Peyer's patch (tissue), 4 donors: ENCODE data around the gene FKBP2.

Experiments used
- POLR2A ChIP-seq, 2 donors: fragments of 450-650 bp; IDR thresholded peaks; one replicate each; pipeline ENCODE4 v1.5.1; 2017; ENCODE audit warnings: antibody characterized with exemption in 2 of 2, mild to moderate bottlenecking in 2 of 2, moderate library complexity in 2 of 2
- TF ChIP-seq, protein P1 (sequence below), 6 experiments: fragments of 450-650 bp in 4 of 6; fragments of 200-600 bp in 2 of 6; sonication (generic) in 1 of 6; IDR thresholded peaks; one replicate each; pipeline ENCODE4 v1.5.1; 2017 to 2019; ENCODE audit warnings: antibody characterized with exemption in 6 of 6, mild to moderate bottlenecking in 3 of 6, moderate library complexity in 1 of 6

DNA sequence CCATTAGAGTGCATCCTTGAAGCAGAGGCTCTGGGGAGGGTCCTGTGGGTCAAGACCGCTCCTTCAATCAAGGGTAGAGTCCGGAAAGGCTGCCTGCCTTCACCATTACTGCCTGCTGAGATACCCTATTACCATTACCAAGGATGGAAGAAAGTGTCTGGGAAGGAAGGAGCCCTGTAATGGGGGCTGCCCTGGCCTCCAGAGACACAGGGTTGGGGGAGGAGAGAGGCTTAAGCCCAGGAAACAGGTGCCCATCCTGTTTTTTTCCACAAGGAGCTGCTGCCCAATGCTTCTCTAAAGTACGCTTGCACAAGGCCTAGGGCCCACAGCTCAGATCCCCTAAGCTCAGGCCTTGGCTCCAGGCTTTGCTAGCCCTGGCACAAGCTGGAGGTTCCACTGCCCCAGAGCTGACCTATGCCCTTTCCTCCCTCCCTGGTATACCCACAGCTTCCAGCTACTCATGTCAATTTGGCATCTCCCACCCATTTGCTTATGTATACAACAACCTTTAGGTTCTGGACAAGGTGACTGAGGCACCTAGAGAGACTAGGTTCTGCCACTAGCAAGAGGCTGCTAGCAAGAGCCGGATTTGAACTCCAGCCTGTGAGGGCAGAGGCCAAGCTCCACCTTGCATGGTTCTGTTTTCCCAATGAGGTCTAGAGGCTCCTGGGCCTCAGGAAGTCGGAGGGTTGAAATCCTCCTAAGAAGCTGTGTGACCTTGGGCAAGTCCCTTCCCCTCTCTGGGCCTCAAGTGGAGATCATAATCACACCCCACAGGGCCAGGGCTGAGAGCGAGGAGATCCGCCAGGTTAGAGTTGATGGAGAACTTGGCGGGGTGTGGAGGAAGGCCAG lies 8.9 kb downstream of the FKBP2 start:
- TF ChIP-seq, protein P1, sequence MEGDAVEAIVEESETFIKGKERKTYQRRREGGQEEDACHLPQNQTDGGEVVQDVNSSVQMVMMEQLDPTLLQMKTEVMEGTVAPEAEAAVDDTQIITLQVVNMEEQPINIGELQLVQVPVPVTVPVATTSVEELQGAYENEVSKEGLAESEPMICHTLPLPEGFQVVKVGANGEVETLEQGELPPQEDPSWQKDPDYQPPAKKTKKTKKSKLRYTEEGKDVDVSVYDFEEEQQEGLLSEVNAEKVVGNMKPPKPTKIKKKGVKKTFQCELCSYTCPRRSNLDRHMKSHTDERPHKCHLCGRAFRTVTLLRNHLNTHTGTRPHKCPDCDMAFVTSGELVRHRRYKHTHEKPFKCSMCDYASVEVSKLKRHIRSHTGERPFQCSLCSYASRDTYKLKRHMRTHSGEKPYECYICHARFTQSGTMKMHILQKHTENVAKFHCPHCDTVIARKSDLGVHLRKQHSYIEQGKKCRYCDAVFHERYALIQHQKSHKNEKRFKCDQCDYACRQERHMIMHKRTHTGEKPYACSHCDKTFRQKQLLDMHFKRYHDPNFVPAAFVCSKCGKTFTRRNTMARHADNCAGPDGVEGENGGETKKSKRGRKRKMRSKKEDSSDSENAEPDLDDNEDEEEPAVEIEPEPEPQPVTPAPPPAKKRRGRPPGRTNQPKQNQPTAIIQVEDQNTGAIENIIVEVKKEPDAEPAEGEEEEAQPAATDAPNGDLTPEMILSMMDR (IDR thresholded peaks at IDR 0.05), result no peak
- TF ChIP-seq POLR2A (IDR thresholded peaks at IDR 0.05), result no peak
